Glutamatergic neuron (in vitro differentiated cells): Measurements from ENCODE around the gene CCZ1. TPM values are rescaled to one million over a fixed set of nuclear protein-coding genes. Genes with fewer than 3 reads are reported as not detected.
"Not testable (repeated sequence)": the region's sequence is repeated elsewhere in the genome, so short reads cannot be mapped to it uniquely, and the experiment has no call there.

Source experiments
- DNase-seq: peaks from one replicate; pipeline ENCODE4 v3.0.0; 2022
- H3K27ac Mint-ChIP-seq: one replicate; pipeline ENCODE4 v1.8.0; 2020; ENCODE audit warnings: mild to moderate bottlenecking, mixed read lengths, inconsistent platforms; ENCODE audit not compliant: unreplicated experiment
- H3K27me3 Mint-ChIP-seq: one replicate; pipeline ENCODE4 v1.8.0; 2020; ENCODE audit warnings: mild to moderate bottlenecking, moderate library complexity, mixed read lengths, inconsistent platforms; ENCODE audit not compliant: unreplicated experiment
- H3K36me3 Mint-ChIP-seq: one replicate; pipeline ENCODE4 v1.8.0; 2020; ENCODE audit warnings: mild to moderate bottlenecking, mixed read lengths, inconsistent platforms; ENCODE audit not compliant: unreplicated experiment
- H3K4me1 Mint-ChIP-seq: one replicate; pipeline ENCODE4 v1.8.0; 2020; ENCODE audit warnings: mild to moderate bottlenecking, low read depth, mixed read lengths, inconsistent platforms; ENCODE audit not compliant: unreplicated experiment
- H3K4me3 Mint-ChIP-seq: one replicate; pipeline ENCODE4 v1.8.0; 2020; ENCODE audit warnings: mild to moderate bottlenecking, mixed read lengths, inconsistent platforms; ENCODE audit not compliant: unreplicated experiment
- H3K9me3 Mint-ChIP-seq: one replicate; pipeline ENCODE4 v1.8.0; 2020; ENCODE audit warnings: mild to moderate bottlenecking, moderate library complexity, mixed read lengths, inconsistent platforms; ENCODE audit not compliant: unreplicated experiment
- CTCF ChIP-seq: fragments of 200-600 bp; sonication (generic); IDR thresholded peaks from one replicate; pipeline ENCODE4 v1.5.0; 2021; ENCODE audit not compliant: partially characterized antibody, unreplicated experiment
- total RNA-seq: library from RNA; stranded (reverse); fragmentation: NEBNext Ultra II Directional; extraction: Animal tissue kit (Norgen Biotek cat#: 25700); gene quantifications from one replicate; pipeline ENCODE4 v1.2.1, GENCODE V29; 2021; ENCODE audit not compliant: unreplicated experiment

The CCZ1 gene
- total RNA-seq, 1 donor from 2014 or later = 81.1 TPM

GRCh38 chr7:5867060-5867459, 31.5 kb upstream of the CCZ1 start:
- DNase-seq = no peak

GRCh38 chr7:5868928-5869341, 29.6 kb upstream of the CCZ1 start:
- not testable (repeated sequence) for H3K4me3 Mint-ChIP-seq, H3K27ac Mint-ChIP-seq, H3K9me3 Mint-ChIP-seq, H3K4me1 Mint-ChIP-seq, H3K36me3 Mint-ChIP-seq, DNase-seq, H3K27me3 Mint-ChIP-seq

More at GRCh38 chr7:5867060-5867459, 31.5 kb upstream of the CCZ1 start:
- Mint-ChIP-seq H3K4me1 (no peaks in the 10 kb centered on the region), H3K4me3 (no peak overlapping the region), H3K27ac (no peak overlapping the region), H3K27me3 (no peaks in the 10 kb centered on the region), H3K36me3 (no peaks in the 10 kb centered on the region), H3K9me3 (no peaks in the 10 kb centered on the region)
- no peak for TF ChIP-seq CTCF

GRCh38 chr7:5869691-5870090, 28.8 kb upstream of the CCZ1 start:
- Mint-ChIP-seq H3K27ac (no peak overlapping the region), H3K4me3 (no peak overlapping the region), H3K36me3 (no peaks in the 10 kb centered on the region), H3K9me3 (no peaks in the 10 kb centered on the region), H3K27me3 (peaks cover under 1% of the 10 kb centered on the region), H3K4me1 (peaks cover 4% of the 10 kb centered on the region)
- TF ChIP-seq CTCF = no peak
- no peak for DNase-seq

GRCh38 chr7:5870311-5870710, 28.2 kb upstream of the CCZ1 start:
- no peak for DNase-seq
- peaks cover 2% of the 10 kb centered on the region for H3K27me3 Mint-ChIP-seq
- TF ChIP-seq CTCF = no peak

GRCh38 chr7:5872326-5872725, 26.2 kb upstream of the CCZ1 start:
- TF ChIP-seq CTCF = no peak
- Mint-ChIP-seq H3K27ac (no peak overlapping the region), H3K27me3 (peaks cover 3% of the 10 kb centered on the region), H3K36me3 (no peaks in the 10 kb centered on the region), H3K9me3 (no peaks in the 10 kb centered on the region), H3K4me1 (peaks cover 4% of the 10 kb centered on the region), H3K4me3 (no peak overlapping the region)
- DNase-seq = no peak

More at GRCh38 chr7:5870311-5870710, 28.2 kb upstream of the CCZ1 start:
- Mint-ChIP-seq H3K27ac (no peak overlapping the region), H3K9me3 (no peaks in the 10 kb centered on the region), H3K36me3 (no peaks in the 10 kb centered on the region), H3K4me3 (no peak overlapping the region), H3K4me1 (peaks cover 4% of the 10 kb centered on the region)

GRCh38 chr7:5879591-5879990, 18.9 kb upstream of the CCZ1 start:
- not testable (repeated sequence) for DNase-seq, H3K27me3 Mint-ChIP-seq, H3K9me3 Mint-ChIP-seq, H3K27ac Mint-ChIP-seq, H3K4me3 Mint-ChIP-seq, H3K36me3 Mint-ChIP-seq, H3K4me1 Mint-ChIP-seq

- not testable (repeated sequence) for H3K36me3 Mint-ChIP-seq, H3K4me1 Mint-ChIP-seq, DNase-seq, H3K9me3 Mint-ChIP-seq, H3K27me3 Mint-ChIP-seq, H3K27ac Mint-ChIP-seq, H3K4me3 Mint-ChIP-seq
Measured at GRCh38 chr7:5880106-5880505, 18.4 kb upstream of the CCZ1 start.

GRCh38 chr7:5884431-5884830, 14.1 kb upstream of the CCZ1 start:
- not testable (repeated sequence) for DNase-seq, H3K4me1 Mint-ChIP-seq, H3K9me3 Mint-ChIP-seq, H3K36me3 Mint-ChIP-seq, H3K4me3 Mint-ChIP-seq, H3K27me3 Mint-ChIP-seq, H3K27ac Mint-ChIP-seq

GRCh38 chr7:5888021-5888420, 10.5 kb upstream of the CCZ1 start:
- not testable (repeated sequence) for DNase-seq, H3K36me3 Mint-ChIP-seq, H3K4me1 Mint-ChIP-seq, H3K27ac Mint-ChIP-seq, H3K9me3 Mint-ChIP-seq, H3K4me3 Mint-ChIP-seq, H3K27me3 Mint-ChIP-seq
